Fibroblast of skin of left quadriceps (primary cell): ENCODE measurements around the gene RNF141.

Experiments
- DNase-seq, 2 experiments: peaks; one replicate each; pipeline ENCODE4 v3.0.0-alpha.2; 2013; ENCODE audit warnings: low read depth in 2 of 2

RNF141 gene

DNA sequence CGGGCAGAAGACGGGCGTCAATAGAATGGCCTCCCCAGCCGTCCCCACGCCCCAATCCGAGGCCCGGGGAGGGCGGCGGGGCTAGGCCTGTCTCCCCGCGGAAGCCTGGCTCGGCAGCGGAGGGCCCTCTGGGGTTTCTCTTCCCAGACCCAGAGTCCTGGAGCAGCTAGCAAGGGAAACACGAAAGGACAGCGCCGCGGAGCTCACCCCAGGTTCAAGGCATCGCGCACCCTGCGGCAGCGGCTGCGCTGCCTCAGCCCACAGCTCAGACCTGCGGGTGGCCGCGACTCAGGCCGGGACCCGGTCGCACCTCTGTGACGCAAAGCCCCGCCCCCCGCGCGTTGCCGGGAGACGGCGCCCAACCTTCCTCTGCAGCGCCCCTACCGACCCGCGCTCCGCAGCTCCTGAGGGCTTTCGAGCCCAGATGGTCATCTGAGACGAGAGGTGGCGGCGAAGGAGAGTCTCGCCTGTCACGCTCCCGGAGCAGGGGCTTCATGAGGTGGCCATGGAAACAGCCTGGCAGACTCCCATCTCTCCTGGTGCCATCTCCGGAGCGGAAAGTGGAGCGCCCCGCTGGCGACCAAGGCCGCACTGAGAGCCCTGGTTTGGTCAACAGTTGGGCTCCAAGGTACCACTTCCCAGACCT lies at the start of gene RNF141:
TSS of gene RNF141 (minus strand) at position 273 of the 646 bp plus-strand sequence. CDS start 7,029 bp downstream, outside the sequence.
- DNase-seq, result peak; percentile 73 to 76

DNA sequence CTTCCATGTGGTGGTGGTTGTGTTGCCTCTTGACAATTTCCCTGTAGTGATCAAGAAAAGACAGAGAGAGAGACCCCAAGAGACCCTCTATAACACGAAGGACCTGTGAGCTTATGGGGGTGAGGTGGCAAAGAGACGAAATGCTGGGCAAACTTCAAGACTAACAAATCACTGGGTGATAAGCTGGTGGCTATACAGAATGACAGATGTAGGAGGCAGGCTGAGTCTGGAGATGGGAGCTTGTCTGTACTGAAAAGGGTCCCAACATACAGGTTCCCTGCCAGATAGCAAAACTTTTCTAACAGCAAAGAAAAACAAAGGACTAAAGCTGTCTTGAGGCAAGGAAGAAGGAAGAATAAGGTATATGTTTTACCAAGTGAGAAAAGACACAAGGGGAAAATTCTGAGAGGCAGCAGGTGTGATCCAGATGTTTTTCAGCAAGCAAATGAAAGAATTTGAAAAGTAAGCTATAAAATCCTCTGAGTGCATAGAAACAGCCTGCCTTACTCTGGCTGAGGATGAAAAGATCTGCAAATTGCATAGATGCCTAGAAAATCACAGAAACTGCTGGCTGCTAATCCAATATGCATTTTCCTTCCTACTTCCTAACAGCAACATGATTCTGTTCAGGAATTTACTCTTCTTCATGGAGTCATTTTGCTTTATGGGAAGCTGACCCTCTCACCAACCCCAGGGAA lies 49.4 kb upstream of the RNF141 start:
- peak; percentile 55 to 69 for DNase-seq

GRCh38 chr11:10588904-10589303 lies 47.9 kb upstream of the RNF141 start:
- DNase-seq, result no peak

- DNase-seq, result no peak
Measured at GRCh38 chr11:10587995-10588394, 47.0 kb upstream of the RNF141 start.

GRCh38 chr11:10587388-10587787 lies 46.4 kb upstream of the RNF141 start:
- DNase-seq, result no peak

DNA sequence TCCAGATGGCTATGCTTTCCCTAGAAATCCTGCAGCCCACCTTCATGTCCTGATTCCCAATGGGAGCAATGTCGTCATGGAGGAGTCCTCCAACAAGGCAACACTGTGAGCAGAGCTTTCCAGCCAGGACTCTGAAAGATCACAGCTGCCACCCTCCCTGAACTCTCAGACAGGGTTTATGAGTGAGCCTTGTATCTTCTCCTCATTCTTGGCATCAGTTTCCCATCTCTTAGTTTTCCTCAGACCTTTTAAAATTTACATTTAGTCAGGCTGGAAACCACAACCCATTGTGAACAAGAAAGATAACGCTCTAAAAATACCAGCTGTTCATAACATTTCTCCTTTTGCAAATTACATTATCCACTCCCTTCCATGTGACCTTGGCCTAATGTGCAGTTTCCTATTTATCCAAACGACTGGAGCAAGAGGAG lies 43.1 kb upstream of the RNF141 start:
- DNase-seq, result no peak

GRCh38 chr11:10581481-10582019 lies 40.6 kb upstream of the RNF141 start:
- no peak for DNase-seq

- DNase-seq, result no peak
Measured at GRCh38 chr11:10580623-10581022, 39.6 kb upstream of the RNF141 start.

GRCh38 chr11:10579700-10580099 lies 38.7 kb upstream of the RNF141 start:
- DNase-seq, result no peak

GRCh38 chr11:10576035-10576398 lies 35.0 kb upstream of the RNF141 start:
- DNase-seq, result no peak

- DNase-seq, result no peak
Measured at GRCh38 chr11:10575346-10576034, 34.5 kb upstream of the RNF141 start.

DNA sequence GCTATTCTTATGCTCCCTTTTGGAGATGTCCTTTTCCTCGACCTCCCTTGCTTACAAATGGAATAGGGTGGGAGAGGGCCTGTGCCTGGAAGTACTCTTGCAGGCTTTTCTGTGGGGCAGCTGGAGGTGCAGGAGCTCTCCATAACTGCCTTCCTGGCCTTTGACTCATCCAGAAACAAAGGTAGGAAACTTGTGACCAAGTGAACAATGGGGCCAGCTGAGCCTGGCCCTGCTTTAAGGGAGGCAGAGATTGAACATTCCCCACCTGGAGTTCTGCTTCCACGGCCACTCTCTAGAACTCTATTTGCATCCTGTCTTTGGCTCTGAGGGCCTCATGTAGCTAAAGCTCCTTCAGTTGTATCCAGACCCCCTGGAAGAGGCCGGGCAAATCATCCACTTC lies 32.6 kb upstream of the RNF141 start:
- no peak for DNase-seq

- no peak for DNase-seq
Measured at GRCh38 chr11:10573028-10573427, 32.0 kb upstream of the RNF141 start.

DNA sequence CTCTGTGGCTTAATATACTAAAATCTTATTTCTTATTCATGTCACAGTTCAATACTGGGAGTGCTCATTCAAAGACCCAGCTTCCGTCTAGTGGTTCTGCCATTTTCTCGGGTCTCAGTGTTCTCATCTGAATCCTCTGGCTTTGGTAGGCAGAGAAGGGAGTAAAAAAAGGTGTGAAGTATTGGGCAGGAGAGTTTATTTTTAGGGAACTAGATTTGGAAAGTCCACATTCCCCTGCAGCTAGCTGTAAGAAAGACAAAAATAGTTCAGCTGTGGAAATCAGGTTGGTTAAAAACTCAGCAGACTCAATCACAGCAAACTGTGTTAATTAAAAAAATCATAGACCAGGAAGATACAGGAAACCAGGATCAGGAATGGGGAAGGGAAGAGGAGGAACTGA lies 31.5 kb upstream of the RNF141 start:
- DNase-seq, result no peak

DNA sequence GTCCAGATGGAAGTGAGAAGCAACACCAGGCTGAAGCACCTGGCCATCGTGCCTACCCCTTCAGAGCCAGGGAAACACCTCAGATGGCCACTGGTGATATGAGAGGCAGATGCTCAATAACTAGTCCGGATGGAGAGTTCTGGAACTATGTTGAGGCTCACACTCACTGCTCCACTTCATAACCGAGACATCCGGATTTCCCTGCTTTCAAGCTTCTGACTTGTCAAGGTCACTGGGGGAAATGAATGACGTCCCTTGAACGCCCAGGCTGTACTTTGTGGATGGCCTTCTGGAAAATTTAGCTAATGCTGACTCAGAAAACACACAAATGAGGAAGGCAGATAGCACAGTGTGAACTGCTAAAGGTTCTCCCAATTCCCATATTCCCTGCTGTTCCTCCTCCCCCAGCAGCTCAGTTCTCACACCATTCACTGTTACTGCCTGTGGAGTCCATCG lies 27.5 kb upstream of the RNF141 start, which contains the start of gene LYVE1:
TSS of gene LYVE1 (minus strand) at position 180 of the 456 bp plus-strand sequence. CDS start at position 47, 133 bp downstream.
- DNase-seq, result no peak

DNA sequence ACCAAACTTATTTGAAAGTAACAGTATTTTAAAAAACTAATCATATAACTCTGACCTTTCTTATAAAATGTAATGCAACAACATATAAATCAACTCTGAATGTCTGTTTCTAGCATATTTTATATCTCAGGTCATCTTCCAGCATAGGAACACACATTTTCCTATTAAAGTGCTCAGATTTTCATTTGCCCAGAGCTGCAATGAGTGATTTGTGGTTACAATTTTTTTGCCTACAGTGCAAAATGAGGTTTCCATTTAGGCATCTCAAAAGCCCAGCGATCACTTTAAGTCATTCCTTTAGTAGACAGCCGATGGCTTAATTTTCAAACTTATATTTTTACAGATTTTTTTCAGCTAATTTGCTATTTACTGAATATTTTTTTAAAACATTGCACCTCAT lies 26.5 kb upstream of the RNF141 start:
- DNase-seq, result peak in 1 of 2 experiments; percentile 20

DNA sequence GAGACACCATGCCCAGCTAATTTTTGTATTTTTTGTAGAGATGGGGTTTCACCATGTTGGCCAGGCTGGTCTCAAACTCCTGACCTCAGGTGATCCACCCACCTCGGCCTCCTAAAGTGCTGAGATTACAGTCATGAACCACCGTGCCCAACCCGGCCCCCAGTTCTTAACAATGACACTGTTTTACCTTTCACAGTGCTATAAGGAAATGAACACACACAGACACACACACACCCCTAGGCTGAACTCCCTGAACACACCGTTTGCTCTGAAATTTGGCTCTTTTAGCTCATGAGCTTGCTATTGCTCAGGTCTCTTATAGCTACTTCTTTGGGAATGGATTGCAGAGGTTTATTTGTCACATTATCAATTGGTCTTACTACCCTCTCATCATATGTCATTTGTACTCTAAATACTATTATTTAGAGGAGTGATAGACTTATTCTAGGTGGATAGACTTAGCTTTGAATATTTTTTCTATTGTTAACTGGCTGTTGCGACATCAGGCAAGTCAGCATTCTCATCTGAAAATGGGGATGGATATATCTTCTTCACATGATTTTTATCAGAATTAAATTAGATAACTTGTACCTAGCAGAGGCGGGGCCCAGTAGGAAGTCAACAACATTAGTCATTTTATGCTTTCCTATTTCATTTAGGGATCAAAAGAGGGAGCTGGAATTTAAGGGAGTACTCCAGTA lies 25.4 kb upstream of the RNF141 start:
- DNase-seq, result no peak

GRCh38 chr11:10565493-10565892 lies 24.5 kb upstream of the RNF141 start:
- DNase-seq, result no peak

- no peak for DNase-seq
Measured at GRCh38 chr11:10564696-10565318, 23.8 kb upstream of the RNF141 start.

DNA sequence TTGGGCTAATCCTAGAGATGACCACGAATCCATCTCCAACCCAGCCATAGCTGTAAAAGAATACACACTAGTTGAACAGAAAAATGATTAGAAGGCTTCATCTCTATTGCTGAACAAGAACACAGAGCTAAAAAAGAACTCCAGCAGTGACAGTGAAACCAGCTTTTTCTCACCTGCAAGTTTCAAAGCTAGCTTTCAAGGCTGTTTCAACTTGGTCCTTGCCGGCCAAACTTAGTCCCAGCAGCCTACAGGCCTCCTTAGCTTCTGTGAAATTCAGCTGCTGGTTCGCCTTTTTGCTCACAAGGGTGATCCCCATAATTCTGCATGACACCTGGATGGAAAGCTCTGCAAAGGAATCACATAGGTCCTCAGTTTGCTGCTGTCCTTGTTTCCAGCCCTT lies 23.0 kb upstream of the RNF141 start:
- no peak for DNase-seq

GRCh38 chr11:10561947-10562346 lies 21.0 kb upstream of the RNF141 start:
- DNase-seq, result no peak
